Measurements from ENCODE around the gene OR52W1. TPM values are rescaled to one million over a fixed set of nuclear protein-coding genes. Genes with fewer than 3 reads are reported as not detected.

OR52W1 gene
- total RNA-seq, 2 experiments from 2014 or later = not detected

GRCh38 chr11:6202041-6202440 is 3.0 kb downstream of the OR52W1 start:
- intact Hi-C loops (cut with micrococcal nuclease) = no loop called here
- CTCF ChIA-PET = no interaction called here
- no peak for DNase-seq
- H3K27ac Mint-ChIP-seq = no peak overlapping the region
- H3K36me3 Mint-ChIP-seq (ENCODE audit: low read depth) = peaks cover 2% of the 10 kb centered on the region
- no peak overlapping the region for H3K4me3 Mint-ChIP-seq
- H3K9me3 Mint-ChIP-seq = no peaks in the 10 kb centered on the region
- H3K4me1 Mint-ChIP-seq (ENCODE audit: low read depth) = peaks cover 16% of the 10 kb centered on the region
- H3K27me3 Mint-ChIP-seq (ENCODE audit: low read depth) = no peaks in the 10 kb centered on the region

GRCh38 chr11:6203327-6203726 is 4.3 kb downstream of the OR52W1 start:
- CTCF ChIA-PET = interaction anchor here (1.1 to 2.1 kb wide), 2 partner anchors 48 to 150 kb away, joined by 4 to 6 read pairs; no protein-coding TSS in a partner anchor

DNA sequence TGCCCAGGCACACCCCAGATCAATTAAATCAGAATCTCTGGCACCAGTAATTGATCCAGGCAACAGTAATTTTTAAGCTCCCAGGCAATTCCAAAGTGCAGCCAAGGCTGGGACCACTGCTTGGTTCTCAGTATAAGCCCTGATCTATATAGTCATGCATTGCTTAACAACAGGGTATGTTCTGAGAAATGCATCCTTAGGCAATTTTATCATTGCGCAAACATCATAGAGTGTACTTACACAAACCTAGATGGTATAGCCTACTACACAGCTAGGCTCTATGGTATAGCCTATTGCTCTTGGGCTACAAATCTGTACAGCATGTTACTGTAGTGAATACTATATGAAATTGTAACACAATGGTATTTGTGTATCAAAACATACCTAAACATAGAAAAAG is 5.7 kb downstream of the OR52W1 start:
- Mint-ChIP-seq H3K36me3 (ENCODE audit: low read depth) (peaks cover 6% of the 10 kb centered on the region), H3K27ac (no peak overlapping the region)
- CTCF ChIA-PET = interaction anchor here (0.9 to 2.1 kb wide), 2 partner anchors 11 to 46 kb away, joined by 3 to 4 read pairs; no protein-coding TSS in a partner anchor

More at GRCh38 chr11:6203327-6203726, 4.3 kb downstream of the OR52W1 start:
- Mint-ChIP-seq H3K4me3 (no peak overlapping the region), H3K27ac (no peak overlapping the region), H3K9me3 (no peaks in the 10 kb centered on the region), H3K4me1 (ENCODE audit: low read depth) (peaks cover 16% of the 10 kb centered on the region), H3K36me3 (ENCODE audit: low read depth) (peaks cover 2% of the 10 kb centered on the region), H3K27me3 (ENCODE audit: low read depth) (no peaks in the 10 kb centered on the region)
- intact Hi-C loops (cut with micrococcal nuclease) = no loop called here
- peak; percentile 29 for DNase-seq

DNA sequence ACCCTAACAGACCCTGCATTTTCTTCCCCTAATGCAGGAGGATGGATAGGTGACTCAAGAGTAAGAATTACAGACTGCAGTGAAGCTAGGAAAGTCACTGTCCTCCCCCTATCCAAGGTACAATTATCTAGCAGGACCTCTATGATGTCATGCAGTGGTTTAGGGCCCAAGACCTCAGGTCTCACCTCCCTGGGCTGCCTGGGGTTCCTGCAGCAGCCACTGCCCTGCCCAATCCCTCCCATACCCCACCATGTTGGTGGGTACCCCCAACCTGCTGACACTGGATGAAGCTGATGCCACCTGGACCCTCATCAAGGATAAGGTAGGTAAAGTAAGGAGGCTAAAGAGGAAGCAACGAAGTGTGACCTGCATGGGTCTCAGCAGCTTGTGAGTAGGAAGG is 6.3 kb downstream of the OR52W1 start, which contains the start of gene C11orf42:
Gene C11orf42 (plus strand): TSS at position 192 of the 400 bp plus-strand sequence. CDS start 59 bp downstream, at position 251.
- H3K36me3 Mint-ChIP-seq (ENCODE audit: low read depth) = peaks cover 6% of the 10 kb centered on the region
- no peak for DNase-seq
- no peaks in the 10 kb centered on the region for H3K9me3 Mint-ChIP-seq
- CTCF ChIA-PET = interaction anchor here (1.3 to 2.1 kb wide), 2 partner anchors 46 to 110 kb away, joined by 3 to 4 read pairs; no protein-coding TSS in a partner anchor
- no peak within 1 kb of the TSS for H3K4me3 Mint-ChIP-seq
- intact Hi-C loops (cut with micrococcal nuclease) = no loop called here
- H3K4me1 Mint-ChIP-seq (ENCODE audit: low read depth) = peaks cover 16% of the 10 kb centered on the region
- H3K27ac Mint-ChIP-seq = no peak within 1 kb of the TSS
- no peaks in the 10 kb centered on the region for H3K27me3 Mint-ChIP-seq (ENCODE audit: low read depth)

More for the DNA sequence above, 5.7 kb downstream of the OR52W1 start:
- H3K9me3 Mint-ChIP-seq = no peaks in the 10 kb centered on the region
- no peak for DNase-seq
- H3K4me3 Mint-ChIP-seq = no peak overlapping the region
- intact Hi-C loops (cut with micrococcal nuclease) = no loop called here
- H3K4me1 Mint-ChIP-seq (ENCODE audit: low read depth) = peaks cover 16% of the 10 kb centered on the region
- no peaks in the 10 kb centered on the region for H3K27me3 Mint-ChIP-seq (ENCODE audit: low read depth)

DNA sequence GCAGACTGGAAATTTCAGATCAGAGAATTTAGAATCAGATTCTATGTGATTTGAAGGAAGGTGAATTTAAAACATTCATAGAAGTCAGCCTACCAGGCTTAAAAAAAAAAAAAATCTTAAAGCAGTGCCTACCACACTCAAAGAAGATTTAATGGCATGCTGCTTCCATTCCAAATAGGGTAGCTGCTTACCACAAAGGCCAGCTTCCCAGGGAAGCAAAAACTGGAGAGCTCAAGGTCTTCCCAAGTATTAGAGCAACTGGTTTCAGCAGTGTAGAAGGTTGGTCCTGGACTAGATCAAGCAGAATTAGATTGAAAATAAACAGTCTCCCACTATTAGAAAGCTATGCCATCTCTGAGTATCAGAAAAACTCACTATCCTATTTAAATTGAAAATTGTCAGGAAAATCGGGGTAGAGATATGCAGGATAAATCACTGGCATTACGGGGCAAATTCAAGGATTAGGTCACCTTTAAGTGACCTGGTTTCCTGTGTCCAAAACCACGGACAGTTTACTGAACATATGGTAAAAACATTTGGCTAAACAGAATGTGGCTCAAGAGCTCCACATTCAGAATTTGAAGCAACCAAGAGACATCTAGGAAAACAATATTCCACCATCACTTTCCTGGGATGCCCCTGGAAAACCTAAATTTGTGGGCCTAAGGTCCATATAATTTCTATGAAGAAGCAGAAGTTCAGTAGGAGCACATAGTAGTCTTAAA is 7.6 kb downstream of the OR52W1 start:
- H3K27ac Mint-ChIP-seq = no peak overlapping the region

DNA sequence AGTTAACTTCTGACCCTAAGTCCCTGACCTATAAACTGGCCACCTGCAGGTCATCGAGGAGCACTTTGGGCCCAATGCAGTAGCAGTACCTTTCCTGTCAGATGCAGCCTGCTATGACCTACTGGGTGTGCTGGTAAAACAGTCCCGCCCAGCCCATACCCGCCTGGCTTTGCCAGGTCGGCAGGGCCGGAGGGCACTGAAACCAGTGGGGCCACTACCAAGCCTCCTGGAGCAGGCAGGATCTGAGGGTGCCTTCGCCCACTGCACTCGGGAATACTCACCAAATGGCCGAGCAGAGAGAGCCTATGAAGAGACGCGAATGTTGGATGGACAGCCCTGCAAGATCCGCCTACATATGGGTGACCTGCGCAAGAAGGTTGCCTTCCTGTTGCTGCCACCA is 10.8 kb downstream of the OR52W1 start:
- Mint-ChIP-seq H3K4me3 (no peak overlapping the region), H3K27me3 (ENCODE audit: low read depth) (no peaks in the 10 kb centered on the region), H3K27ac (no peak overlapping the region), H3K9me3 (no peaks in the 10 kb centered on the region), H3K4me1 (ENCODE audit: low read depth) (no peaks in the 10 kb centered on the region), H3K36me3 (ENCODE audit: low read depth) (peaks cover 9% of the 10 kb centered on the region)
- intact Hi-C loops (cut with micrococcal nuclease) = no loop called here
- no peak for DNase-seq
- CTCF ChIA-PET = no interaction called here

More for the DNA sequence above, 7.6 kb downstream of the OR52W1 start:
- Mint-ChIP-seq H3K9me3 (no peaks in the 10 kb centered on the region), H3K4me3 (no peak overlapping the region), H3K27me3 (ENCODE audit: low read depth) (no peaks in the 10 kb centered on the region), H3K36me3 (ENCODE audit: low read depth) (peaks cover 9% of the 10 kb centered on the region), H3K4me1 (ENCODE audit: low read depth) (peaks cover 16% of the 10 kb centered on the region)
- intact Hi-C loops (cut with micrococcal nuclease) = no loop called here
- no peak for DNase-seq
- CTCF ChIA-PET = interaction anchor here (0.7 to 1.3 kb wide), 3 partner anchors 32 to 172 kb away, joined by 3 to 4 read pairs (median 3); partner anchors contain the start of gene CNGA4

DNA sequence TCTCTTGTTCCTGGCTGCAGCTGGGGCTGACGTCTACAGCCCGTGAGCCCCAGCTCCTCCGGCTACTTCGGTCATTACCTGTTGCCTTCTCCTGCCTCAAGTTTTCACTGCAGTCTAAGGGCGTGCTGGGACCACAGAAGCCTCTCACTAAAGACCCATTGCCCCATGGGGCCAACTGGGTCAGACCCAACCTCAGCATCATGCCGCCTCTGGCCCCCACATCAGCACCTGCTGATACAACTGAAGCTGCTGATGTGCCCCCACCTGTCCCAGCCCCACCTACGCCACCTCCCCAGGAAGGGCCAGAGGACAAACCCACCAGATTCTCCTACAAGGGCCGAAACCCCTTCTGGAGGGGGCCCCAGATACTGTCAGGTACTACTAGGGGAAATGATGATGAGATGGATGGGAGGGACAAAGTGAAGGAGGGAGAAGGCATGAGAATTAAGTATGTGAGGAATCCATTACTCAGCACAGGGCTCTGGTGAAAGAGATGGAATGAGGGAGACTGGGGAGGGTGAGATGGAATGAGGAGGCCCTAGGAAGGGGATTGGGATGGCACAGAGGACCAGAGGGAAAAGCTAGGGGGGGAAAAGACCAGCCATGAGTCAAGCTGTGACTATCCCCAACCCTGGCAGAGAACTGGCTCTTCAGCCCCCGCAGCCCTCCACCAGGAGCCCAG is 11.4 kb downstream of the OR52W1 start:
- no peak overlapping the region for H3K4me3 Mint-ChIP-seq
- DNase-seq = no peak
- H3K27me3 Mint-ChIP-seq (ENCODE audit: low read depth) = no peaks in the 10 kb centered on the region
- H3K27ac Mint-ChIP-seq = no peak overlapping the region
- CTCF ChIA-PET = no interaction called here
- intact Hi-C loops (cut with micrococcal nuclease) = no loop called here
- peaks cover 12% of the 10 kb centered on the region for H3K36me3 Mint-ChIP-seq (ENCODE audit: low read depth)
- no peaks in the 10 kb centered on the region for H3K4me1 Mint-ChIP-seq (ENCODE audit: low read depth)
- no peaks in the 10 kb centered on the region for H3K9me3 Mint-ChIP-seq

- DNase-seq = no peak
- Mint-ChIP-seq H3K27ac (no peak overlapping the region), H3K9me3 (no peaks in the 10 kb centered on the region), H3K4me1 (ENCODE audit: low read depth) (peaks cover 5% of the 10 kb centered on the region), H3K27me3 (ENCODE audit: low read depth) (no peaks in the 10 kb centered on the region), H3K4me3 (no peak overlapping the region), H3K36me3 (ENCODE audit: low read depth) (peaks cover 15% of the 10 kb centered on the region)
- intact Hi-C loops (cut with micrococcal nuclease) = no loop called here
- CTCF ChIA-PET = no interaction called here
Measured at GRCh38 chr11:6214530-6214929, 15.5 kb downstream of the OR52W1 start.

DNA sequence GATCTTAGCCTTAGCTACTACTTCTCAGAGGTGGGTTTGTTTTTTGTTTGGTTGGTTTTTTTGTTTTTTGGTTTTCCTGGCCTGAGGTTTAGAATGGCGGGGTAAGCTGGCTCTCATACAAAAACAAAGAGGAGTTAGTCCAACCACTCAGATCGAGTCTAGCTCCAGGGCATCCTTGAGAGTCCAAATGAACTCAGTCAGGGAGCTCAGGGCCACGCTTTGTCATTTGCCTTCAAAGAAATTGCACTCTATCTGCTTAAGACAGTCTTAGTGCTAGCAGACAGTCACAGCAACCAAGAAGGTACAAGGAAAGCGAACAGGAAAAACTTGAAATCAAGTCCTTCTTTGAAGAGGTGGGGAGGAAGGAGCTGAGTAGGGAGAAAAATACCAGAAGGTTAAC is 17.5 kb downstream of the OR52W1 start:
- intact Hi-C loops (cut with micrococcal nuclease) = no loop called here
- Mint-ChIP-seq H3K9me3 (no peaks in the 10 kb centered on the region), H3K4me1 (ENCODE audit: low read depth) (peaks cover 15% of the 10 kb centered on the region), H3K36me3 (ENCODE audit: low read depth) (peaks cover 17% of the 10 kb centered on the region), H3K27ac (no peak overlapping the region), H3K4me3 (no peak overlapping the region), H3K27me3 (ENCODE audit: low read depth) (no peaks in the 10 kb centered on the region)
- no peak for DNase-seq
- CTCF ChIA-PET = interaction anchor here (0.6 to 1.7 kb wide), 4 partner anchors 67 to 194 kb away, joined by 3 to 8 read pairs (median 4); no protein-coding TSS in a partner anchor

DNA sequence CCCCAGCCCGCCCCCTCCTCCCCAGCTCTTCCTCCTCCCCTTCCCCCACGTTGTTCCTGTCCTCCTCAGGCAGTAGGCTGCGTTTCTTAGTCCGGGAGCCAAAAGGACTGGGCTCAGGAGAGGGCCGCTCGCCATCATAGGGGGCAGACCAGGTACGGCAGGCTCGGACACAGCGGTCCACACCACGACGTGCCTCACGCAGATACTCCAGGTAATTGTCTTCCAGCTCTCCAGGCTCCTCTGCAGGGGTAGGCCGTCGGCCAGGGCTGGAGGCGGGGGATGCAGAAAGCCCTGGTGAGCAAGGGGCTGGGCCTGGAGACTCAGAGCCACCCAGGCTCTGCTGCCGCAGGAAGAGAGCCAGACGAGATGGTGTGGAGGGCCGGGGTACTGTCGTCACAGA is 18.7 kb downstream of the OR52W1 start:
- no peak overlapping the region for H3K4me3 Mint-ChIP-seq
- H3K36me3 Mint-ChIP-seq (ENCODE audit: low read depth) = peaks cover 23% of the 10 kb centered on the region
- CTCF ChIA-PET = interaction anchor here (1.7 kb wide), 1 partner anchor 136 kb away, joined by 4 read pairs; no protein-coding TSS in a partner anchor
- DNase-seq = no peak
- intact Hi-C loops (cut with micrococcal nuclease) = no loop called here
- peaks cover 15% of the 10 kb centered on the region for H3K4me1 Mint-ChIP-seq (ENCODE audit: low read depth)
- no peak overlapping the region for H3K27ac Mint-ChIP-seq
- H3K9me3 Mint-ChIP-seq = no peaks in the 10 kb centered on the region
- H3K27me3 Mint-ChIP-seq (ENCODE audit: low read depth) = no peaks in the 10 kb centered on the region

GRCh38 chr11:6219359-6219758 is 20.3 kb downstream of the OR52W1 start:
- no peaks in the 10 kb centered on the region for H3K27me3 Mint-ChIP-seq (ENCODE audit: low read depth)
- H3K36me3 Mint-ChIP-seq (ENCODE audit: low read depth) = peaks cover 25% of the 10 kb centered on the region
- peaks cover 15% of the 10 kb centered on the region for H3K4me1 Mint-ChIP-seq (ENCODE audit: low read depth)
- H3K27ac Mint-ChIP-seq = no peak overlapping the region
- CTCF ChIA-PET = interaction anchor here (0.6 kb wide), 1 partner anchor 1493 kb away, joined by 10 read pairs; no protein-coding TSS in a partner anchor
- no peak for DNase-seq
- H3K4me3 Mint-ChIP-seq = no peak overlapping the region
- intact Hi-C loops (cut with micrococcal nuclease) = no loop called here
- H3K9me3 Mint-ChIP-seq = no peaks in the 10 kb centered on the region

DNA sequence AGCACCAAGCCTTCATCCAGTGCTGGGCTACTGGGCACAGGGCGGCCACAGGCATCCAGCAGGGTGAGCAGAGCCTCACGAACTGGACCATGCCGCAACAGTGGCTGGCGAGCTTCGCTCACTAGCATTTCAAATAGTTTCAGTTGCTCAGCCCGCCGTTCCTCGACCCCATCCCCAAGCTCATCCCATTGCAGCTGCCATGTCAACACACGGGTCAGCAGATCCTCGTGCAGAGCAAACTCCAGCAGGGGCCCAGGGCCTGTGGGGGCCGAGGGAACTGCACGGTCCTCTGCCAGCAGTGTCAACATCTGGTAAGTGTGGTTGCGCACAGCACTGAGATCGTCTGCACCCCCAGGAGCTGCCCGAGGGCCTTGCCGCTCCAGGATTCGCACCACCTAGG is 24.8 kb downstream of the OR52W1 start:
- intact Hi-C loops (cut with micrococcal nuclease) = no loop called here

More for the DNA sequence above, 24.8 kb downstream of the OR52W1 start:
- no peak overlapping the region for H3K4me3 Mint-ChIP-seq
- no peaks in the 10 kb centered on the region for H3K27me3 Mint-ChIP-seq (ENCODE audit: low read depth)
- H3K27ac Mint-ChIP-seq = no peak overlapping the region
- H3K4me1 Mint-ChIP-seq (ENCODE audit: low read depth) = peaks cover 24% of the 10 kb centered on the region
- no peaks in the 10 kb centered on the region for H3K9me3 Mint-ChIP-seq
- DNase-seq = no peak
- CTCF ChIA-PET = interaction anchor here (1.6 to 1.8 kb wide), 2 partner anchors 27 to 155 kb away, joined by 4 to 5 read pairs; no protein-coding TSS in a partner anchor
- peaks cover 17% of the 10 kb centered on the region for H3K36me3 Mint-ChIP-seq (ENCODE audit: low read depth)
